Measurements from ENCODE around the gene AGPAT1. TPM values are rescaled to one million over a fixed set of nuclear protein-coding genes. Genes with fewer than 3 reads are reported as not detected.

The AGPAT1 gene
- total and polyA plus RNA-seq, 2 of the 13 experiments (the other 11 are each of a cell fraction or from before 2014, with no cell fraction given), result 51.3 to 139 TPM

DNA sequence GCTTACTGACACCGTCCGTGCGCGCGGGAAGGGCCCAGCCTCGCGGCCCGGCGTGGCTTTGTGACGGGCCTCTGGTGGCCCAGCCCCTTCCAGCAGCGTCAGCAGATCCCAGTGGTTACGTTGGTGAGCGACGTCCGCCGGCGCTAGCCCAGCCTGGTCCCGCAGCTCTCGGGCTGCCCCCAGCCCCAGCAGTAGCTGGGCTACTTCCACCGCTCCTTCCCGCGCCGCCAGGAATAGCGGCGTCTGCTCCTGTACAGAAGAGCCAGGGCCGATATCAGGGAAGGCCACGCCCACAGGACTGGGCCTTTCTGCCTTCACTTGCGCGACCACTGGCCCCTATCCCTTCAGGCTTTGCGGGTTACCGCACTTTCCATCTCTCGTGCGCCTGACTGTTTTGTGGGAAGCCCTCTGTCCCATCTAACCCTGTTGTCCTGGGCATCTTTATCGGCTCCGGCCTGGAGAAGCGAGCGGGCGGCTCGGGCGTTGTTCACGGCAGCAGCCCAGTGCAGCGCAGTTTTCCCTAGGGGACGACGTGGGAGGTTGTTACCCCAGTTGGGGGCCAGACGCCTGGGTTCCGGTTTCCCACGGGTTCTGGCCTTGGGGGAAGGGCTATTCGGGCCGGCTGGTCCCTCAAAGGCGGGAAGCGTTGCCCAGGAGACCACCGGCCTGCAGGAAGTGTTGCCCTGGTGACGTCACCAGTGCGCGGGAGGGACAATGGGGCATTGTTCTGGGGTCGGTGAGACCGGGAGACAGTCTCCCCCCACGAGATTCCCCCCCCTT lies 20.2 kb upstream of the AGPAT1 start (continued):
- no peak; the same call in 1 of the 2 replicates for TF ChIP-seq ZNF430 (CRISPR knock-in tag; IDR thresholded peaks at IDR 0.05)
- TF ChIP-seq PCBP1 (IDR thresholded peaks at IDR 0.05; ENCODE audit: borderline replicate concordance, low read depth, low read length), result no peak; the same call in none of the 2 replicates
- peak; percentile 92; the same call in 1 of the 2 replicates for TF ChIP-seq EEA1 (CRISPR knock-in tag; IDR thresholded peaks at IDR 0.05; ENCODE audit: borderline replicate concordance)
- TF ChIP-seq ZMYM2 (CRISPR knock-in tag; IDR thresholded peaks at IDR 0.05), result no peak
- TF ChIP-seq, protein P1, sequence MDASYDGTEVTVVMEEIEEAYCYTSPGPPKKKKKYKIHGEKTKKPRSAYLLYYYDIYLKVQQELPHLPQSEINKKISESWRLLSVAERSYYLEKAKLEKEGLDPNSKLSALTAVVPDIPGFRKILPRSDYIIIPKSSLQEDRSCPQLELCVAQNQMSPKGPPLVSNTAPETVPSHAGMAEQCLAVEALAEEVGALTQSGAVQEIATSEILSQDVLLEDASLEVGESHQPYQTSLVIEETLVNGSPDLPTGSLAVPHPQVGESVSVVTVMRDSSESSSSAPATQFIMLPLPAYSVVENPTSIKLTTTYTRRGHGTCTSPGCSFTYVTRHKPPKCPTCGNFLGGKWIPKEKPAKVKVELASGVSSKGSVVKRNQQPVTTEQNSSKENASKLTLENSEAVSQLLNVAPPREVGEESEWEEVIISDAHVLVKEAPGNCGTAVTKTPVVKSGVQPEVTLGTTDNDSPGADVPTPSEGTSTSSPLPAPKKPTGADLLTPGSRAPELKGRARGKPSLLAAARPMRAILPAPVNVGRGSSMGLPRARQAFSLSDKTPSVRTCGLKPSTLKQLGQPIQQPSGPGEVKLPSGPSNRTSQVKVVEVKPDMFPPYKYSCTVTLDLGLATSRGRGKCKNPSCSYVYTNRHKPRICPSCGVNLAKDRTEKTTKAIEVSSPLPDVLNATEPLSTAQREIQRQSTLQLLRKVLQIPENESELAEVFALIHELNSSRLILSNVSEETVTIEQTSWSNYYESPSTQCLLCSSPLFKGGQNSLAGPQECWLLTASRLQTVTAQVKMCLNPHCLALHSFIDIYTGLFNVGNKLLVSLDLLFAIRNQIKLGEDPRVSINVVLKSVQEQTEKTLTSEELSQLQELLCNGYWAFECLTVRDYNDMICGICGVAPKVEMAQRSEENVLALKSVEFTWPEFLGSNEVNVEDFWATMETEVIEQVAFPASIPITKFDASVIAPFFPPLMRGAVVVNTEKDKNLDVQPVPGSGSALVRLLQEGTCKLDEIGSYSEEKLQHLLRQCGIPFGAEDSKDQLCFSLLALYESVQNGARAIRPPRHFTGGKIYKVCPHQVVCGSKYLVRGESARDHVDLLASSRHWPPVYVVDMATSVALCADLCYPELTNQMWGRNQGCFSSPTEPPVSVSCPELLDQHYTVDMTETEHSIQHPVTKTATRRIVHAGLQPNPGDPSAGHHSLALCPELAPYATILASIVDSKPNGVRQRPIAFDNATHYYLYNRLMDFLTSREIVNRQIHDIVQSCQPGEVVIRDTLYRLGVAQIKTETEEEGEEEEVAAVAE (CRISPR knock-in tag; IDR thresholded peaks at IDR 0.05; ENCODE audit: borderline replicate concordance), result no peak; the same call in 1 of the 2 replicates
- TF ChIP-seq POLR2G (IDR thresholded peaks at IDR 0.05; ENCODE audit: low read depth, low read length), result peak; percentile 84
- peak; percentile 76; the same call in 1 of the 2 replicates for TF ChIP-seq ZNF337 (CRISPR knock-in tag; IDR thresholded peaks at IDR 0.05; ENCODE audit: borderline replicate concordance, low read depth)
- peak; percentile 34; the same call in 1 of the 2 replicates for TF ChIP-seq TBX3 (IDR thresholded peaks at IDR 0.05; ENCODE audit: borderline replicate concordance)
- TF ChIP-seq NFATC3 (CRISPR knock-in tag; IDR thresholded peaks at IDR 0.05), result 0 out of 2 replicates have a peak, but pooled peaks have one; percentile 91
- no peak for TF ChIP-seq ZNF292 (CRISPR knock-in tag; IDR thresholded peaks at IDR 0.05; ENCODE audit: borderline replicate concordance, low read depth)
- TF ChIP-seq ARNT2 (CRISPR knock-in tag; IDR thresholded peaks at IDR 0.05; ENCODE audit: low read depth), result peak; percentile 78; the same call in 1 of the 2 replicates
- TF ChIP-seq ZFP90 (CRISPR knock-in tag; IDR thresholded peaks at IDR 0.05; ENCODE audit: borderline replicate concordance), result peak; percentile 83
- TF ChIP-seq GATAD1 (CRISPR knock-in tag; IDR thresholded peaks at IDR 0.05), result peak; percentile 90
- TF ChIP-seq, protein P2, sequence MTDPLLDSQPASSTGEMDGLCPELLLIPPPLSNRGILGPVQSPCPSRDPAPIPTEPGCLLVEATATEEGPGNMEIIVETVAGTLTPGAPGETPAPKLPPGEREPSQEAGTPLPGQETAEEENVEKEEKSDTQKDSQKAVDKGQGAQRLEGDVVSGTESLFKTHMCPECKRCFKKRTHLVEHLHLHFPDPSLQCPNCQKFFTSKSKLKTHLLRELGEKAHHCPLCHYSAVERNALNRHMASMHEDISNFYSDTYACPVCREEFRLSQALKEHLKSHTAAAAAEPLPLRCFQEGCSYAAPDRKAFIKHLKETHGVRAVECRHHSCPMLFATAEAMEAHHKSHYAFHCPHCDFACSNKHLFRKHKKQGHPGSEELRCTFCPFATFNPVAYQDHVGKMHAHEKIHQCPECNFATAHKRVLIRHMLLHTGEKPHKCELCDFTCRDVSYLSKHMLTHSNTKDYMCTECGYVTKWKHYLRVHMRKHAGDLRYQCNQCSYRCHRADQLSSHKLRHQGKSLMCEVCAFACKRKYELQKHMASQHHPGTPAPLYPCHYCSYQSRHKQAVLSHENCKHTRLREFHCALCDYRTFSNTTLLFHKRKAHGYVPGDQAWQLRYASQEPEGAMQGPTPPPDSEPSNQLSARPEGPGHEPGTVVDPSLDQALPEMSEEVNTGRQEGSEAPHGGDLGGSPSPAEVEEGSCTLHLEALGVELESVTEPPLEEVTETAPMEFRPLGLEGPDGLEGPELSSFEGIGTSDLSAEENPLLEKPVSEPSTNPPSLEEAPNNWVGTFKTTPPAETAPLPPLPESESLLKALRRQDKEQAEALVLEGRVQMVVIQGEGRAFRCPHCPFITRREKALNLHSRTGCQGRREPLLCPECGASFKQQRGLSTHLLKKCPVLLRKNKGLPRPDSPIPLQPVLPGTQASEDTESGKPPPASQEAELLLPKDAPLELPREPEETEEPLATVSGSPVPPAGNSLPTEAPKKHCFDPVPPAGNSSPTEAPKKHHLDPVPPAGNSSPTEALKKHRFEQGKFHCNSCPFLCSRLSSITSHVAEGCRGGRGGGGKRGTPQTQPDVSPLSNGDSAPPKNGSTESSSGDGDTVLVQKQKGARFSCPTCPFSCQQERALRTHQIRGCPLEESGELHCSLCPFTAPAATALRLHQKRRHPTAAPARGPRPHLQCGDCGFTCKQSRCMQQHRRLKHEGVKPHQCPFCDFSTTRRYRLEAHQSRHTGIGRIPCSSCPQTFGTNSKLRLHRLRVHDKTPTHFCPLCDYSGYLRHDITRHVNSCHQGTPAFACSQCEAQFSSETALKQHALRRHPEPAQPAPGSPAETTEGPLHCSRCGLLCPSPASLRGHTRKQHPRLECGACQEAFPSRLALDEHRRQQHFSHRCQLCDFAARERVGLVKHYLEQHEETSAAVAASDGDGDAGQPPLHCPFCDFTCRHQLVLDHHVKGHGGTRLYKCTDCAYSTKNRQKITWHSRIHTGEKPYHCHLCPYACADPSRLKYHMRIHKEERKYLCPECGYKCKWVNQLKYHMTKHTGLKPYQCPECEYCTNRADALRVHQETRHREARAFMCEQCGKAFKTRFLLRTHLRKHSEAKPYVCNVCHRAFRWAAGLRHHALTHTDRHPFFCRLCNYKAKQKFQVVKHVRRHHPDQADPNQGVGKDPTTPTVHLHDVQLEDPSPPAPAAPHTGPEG (CRISPR knock-in tag; IDR thresholded peaks at IDR 0.05), result peak; percentile 95
- 0 out of 2 replicates have a peak, but pooled peaks have one; percentile 4 for TF ChIP-seq ZNF839 (CRISPR knock-in tag; IDR thresholded peaks at IDR 0.05; ENCODE audit: borderline replicate concordance)
- no peak for TF ChIP-seq KDM1A (CRISPR knock-in tag; IDR thresholded peaks at IDR 0.05)
- TF ChIP-seq CC2D1A (CRISPR knock-in tag; IDR thresholded peaks at IDR 0.05), result 0 out of 2 replicates have a peak, but pooled peaks have one; percentile 73
